LNCaP clone FGC (cell line): ENCODE data around the gene DNAH9.

ENCODE experiments used
- DNase-seq: peaks from one replicate; pipeline ENCODE4 v3.0.0-alpha.2; 2011; ENCODE audit warnings: low read depth
- H3K4me3 ChIP-seq: 2 replicates; pipeline ENCODE4 v1.5.1; 2011; ENCODE audit warnings: mild to moderate bottlenecking, low read depth, low read length, control low read depth
- CTCF ChIP-seq: IDR thresholded peaks from 2 replicates; pipeline ENCODE4 v1.5.1; 2012; ENCODE audit warnings: mild to moderate bottlenecking; ENCODE audit not compliant: control insufficient read depth, insufficient read depth; ENCODE audit errors: extremely low read depth

Gene DNAH9

DNA sequence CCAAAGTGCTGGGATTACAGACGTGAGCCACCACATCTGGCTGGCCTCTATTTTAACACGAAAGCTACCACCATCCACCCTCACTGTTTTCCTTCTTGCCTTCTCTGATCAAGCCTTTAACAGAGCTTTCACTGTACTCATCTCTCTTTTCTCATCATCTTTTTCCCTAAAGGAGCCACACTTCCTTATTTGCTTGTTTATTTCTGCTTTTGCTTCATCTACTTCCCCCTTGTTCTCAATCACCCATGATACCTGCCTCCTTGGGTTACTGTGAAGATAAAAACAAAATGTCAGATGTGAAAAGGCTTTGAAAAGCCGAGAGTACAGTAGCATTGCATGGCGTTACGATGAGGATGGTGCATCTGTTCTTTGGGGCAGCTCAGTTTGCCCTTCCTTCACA lies 319.1 kb downstream of the DNAH9 start:
- no peak for TF ChIP-seq CTCF
- DNase-seq, result no peak

DNA sequence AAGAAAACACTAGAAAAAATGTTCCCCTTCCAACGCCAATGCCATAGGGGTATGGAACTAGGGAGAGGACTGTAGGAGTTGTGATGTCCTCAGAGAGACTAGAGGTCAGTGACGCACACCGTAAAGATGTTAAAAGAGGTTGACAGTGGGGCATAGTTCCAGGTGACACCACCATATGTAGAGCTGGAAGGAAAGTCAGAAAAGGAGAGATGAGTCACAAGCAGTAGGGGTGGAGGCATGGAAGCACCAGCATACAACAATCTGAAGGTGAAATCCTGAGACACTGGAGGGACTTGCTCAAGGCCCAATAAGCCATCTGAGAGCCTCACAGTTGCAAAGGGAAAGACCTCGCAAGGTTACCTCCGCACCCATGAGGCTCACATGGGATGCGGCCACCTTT lies 323.0 kb downstream of the DNAH9 start:
- DNase-seq, result no peak
- no peak for TF ChIP-seq CTCF
- no peak overlapping the region for H3K4me3 ChIP-seq

More for the DNA sequence above, 319.1 kb downstream of the DNAH9 start:
- H3K4me3 ChIP-seq, result no peak overlapping the region

DNA sequence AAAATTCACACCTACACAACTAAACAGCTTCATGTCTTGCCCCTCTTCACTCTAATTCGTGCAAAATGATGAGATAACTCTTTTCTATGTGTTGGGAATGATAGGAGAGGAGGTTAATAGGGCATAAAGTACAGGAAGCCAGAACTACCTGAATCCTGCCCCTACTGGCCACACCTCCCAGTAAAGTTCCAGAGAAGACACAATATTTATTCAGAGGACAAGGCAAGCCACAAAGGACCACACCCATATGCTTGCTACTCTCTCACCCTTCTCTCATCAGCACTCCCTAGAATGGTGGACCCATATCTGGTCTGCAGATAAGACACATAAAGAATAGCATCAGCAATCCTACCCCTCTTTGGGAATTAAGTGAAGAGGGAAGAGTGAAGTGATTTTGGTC lies 324.4 kb downstream of the DNAH9 start:
- TF ChIP-seq CTCF, result 0 out of 2 replicates have a peak, but pooled peaks have one; percentile 4
- no peak for DNase-seq
- no peak overlapping the region for H3K4me3 ChIP-seq

GRCh38 chr17:11924076-11924475 lies 325.8 kb downstream of the DNAH9 start:
- no peak overlapping the region for H3K4me3 ChIP-seq
- no peak for TF ChIP-seq CTCF
- no peak for DNase-seq

GRCh38 chr17:11925262-11926021 lies 327.2 kb downstream of the DNAH9 start:
- no peak for TF ChIP-seq CTCF
- DNase-seq, result no peak
- no peak overlapping the region for H3K4me3 ChIP-seq

DNA sequence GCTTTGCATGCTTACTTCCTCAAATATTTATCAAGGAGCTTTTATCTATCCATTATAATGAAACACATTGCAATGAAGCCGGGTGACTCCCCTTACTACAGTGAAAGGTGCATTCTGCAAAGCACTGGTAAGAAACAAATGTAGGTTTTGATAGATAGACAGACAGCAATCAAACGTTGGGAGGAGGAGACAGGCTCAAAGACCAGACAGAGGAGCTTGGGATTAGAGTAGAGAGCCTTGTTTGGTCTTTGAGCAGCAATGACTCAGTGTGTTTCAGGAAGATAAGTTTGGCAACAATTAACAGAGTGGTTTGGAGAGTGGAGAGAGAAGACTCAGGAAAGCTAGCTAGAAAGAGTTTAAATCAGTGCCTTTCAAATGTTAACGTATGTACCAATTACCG lies 330.2 kb downstream of the DNAH9 start:
- no peak overlapping the region for H3K4me3 ChIP-seq
- DNase-seq, result peak; percentile 6
- no peak for TF ChIP-seq CTCF

GRCh38 chr17:11932337-11932898 lies 334.1 kb downstream of the DNAH9 start:
- H3K4me3 ChIP-seq, result no peak overlapping the region
- TF ChIP-seq CTCF, result no peak
- no peak for DNase-seq
